ENCODE measurements around the gene EAF1.

- no peak for TF ChIP-seq CTCF (IDR thresholded peaks at IDR 0.05; ENCODE audit: insufficient read depth, low read length, poor library complexity, severe bottlenecking)
- TF ChIP-seq EZH2phosphoT487 (conservative IDR thresholded peaks at IDR 0.05; ENCODE audit: low read length) = no peak
Observed at GRCh38 chr3:15471861-15472260, 44.5 kb downstream of the EAF1 start.

All from SU-DHL-6 (cell line).